Measurements from ENCODE around the gene TIE1.

TIE1 gene

DNA sequence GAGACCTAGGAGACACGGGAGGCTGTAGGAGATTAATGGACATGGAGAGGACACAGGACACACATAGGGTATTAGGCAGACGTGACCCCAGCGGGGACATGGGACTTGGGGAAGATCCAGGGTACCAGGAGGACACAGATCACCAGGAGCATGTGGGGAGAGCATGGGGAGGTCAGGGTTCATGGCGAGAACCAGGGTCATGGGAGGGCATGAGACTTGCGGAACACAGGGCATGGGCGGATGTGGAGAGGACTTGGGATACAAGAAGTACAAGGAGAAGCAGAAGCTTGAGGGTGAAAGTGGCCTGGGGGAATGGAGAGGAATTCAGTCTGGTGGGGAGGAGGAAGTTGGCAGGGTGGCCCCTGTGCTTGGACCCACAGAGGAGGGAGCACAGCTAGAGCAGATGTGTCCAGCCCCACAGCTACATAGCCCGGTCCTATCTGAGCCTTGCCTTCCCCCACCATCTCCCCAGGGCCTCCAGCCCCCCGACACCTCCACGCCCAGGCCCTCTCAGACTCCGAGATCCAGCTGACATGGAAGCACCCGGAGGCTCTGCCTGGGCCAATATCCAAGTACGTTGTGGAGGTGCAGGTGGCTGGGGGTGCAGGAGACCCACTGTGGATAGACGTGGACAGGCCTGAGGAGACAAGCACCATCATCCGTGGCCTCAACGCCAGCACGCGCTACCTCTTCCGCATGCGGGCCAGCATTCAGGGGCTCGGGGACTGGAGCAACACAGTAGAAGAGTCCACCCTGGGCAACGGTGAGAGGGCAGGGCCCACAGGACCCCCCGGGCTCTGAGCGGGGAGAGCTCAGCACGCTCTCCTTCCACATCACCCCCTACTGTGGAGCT, 12.1 kb downstream of the TIE1 start:
- DNase-seq (ENCODE audit: low read depth in 2 of 2): no peak

GRCh38 chr1:43313771-43314170, 13.0 kb downstream of the TIE1 start:
- DNase-seq (ENCODE audit: low read depth in 2 of 2): no peak

DNA sequence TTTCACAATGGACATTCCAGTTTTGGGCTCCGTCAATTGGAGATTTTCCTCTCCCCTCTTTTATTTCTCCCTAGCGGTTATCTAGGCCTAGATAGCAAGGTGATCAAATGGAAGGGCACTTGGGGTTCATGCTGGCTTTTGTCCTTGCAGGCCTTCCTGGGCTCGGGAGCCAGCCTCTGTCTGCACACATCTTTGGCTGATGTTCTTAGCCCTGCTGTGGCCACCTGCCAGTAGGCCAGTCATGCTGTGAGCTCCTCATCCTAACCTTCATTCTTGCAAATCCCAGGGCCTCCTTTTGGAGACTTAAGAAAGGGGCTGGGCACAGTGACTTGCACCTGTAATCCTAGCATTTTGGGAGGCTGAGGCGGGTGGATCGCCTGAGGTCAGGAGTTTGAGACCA, 13.5 kb downstream of the TIE1 start:
- DNase-seq (ENCODE audit: low read depth in 2 of 2): no peak

GRCh38 chr1:43315481-43315880, 14.7 kb downstream of the TIE1 start:
- DNase-seq (ENCODE audit: low read depth in 2 of 2): no peak

- no peak for DNase-seq (ENCODE audit: low read depth in 2 of 2)
Measured at GRCh38 chr1:43315963-43316737, 15.4 kb downstream of the TIE1 start.

DNA sequence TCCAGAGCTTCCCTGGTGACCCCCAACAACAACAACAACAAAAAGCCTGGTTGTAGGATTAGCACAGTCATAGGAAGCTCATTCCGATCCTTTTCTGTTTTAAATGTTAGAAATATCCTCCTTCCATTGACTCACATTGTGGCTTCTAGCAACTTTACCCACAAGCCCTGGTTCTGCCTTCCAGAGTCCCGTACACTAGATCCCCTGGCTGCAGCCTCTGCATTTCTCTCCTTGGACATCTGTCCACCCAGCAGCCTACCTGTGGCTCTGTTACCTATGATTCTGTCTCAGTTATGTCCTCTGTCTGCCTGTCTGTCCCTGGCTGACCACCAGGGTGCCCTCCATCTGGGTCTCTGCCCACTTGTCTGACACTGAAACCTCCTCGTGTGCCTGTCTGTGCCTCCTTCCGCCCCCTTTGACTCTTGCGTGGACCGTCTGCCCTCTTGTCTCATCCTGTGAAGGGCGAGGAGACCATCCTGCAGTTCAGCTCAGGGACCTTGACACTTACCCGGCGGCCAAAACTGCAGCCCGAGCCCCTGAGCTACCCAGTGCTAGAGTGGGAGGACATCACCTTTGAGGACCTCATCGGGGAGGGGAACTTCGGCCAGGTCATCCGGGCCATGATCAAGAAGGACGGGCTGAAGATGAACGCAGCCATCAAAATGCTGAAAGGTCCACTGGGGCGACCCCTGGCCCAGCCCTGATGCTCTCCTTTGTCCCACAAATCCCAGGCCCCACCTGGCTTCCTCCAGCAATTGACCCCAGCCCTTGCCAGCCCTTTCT, 16.1 kb downstream of the TIE1 start:
- no peak for DNase-seq (ENCODE audit: low read depth in 2 of 2)

- no peak for DNase-seq (ENCODE audit: low read depth in 2 of 2)
Measured at GRCh38 chr1:43317817-43318471, 17.2 kb downstream of the TIE1 start.

- no peak for DNase-seq (ENCODE audit: low read depth in 2 of 2)
Measured at GRCh38 chr1:43318831-43319230, 18.0 kb downstream of the TIE1 start.

GRCh38 chr1:43319288-43319687, 18.5 kb downstream of the TIE1 start:
- DNase-seq (ENCODE audit: low read depth in 2 of 2): no peak

GRCh38 chr1:43319766-43320165, 19.0 kb downstream of the TIE1 start:
- DNase-seq (ENCODE audit: low read depth in 2 of 2): no peak

DNA sequence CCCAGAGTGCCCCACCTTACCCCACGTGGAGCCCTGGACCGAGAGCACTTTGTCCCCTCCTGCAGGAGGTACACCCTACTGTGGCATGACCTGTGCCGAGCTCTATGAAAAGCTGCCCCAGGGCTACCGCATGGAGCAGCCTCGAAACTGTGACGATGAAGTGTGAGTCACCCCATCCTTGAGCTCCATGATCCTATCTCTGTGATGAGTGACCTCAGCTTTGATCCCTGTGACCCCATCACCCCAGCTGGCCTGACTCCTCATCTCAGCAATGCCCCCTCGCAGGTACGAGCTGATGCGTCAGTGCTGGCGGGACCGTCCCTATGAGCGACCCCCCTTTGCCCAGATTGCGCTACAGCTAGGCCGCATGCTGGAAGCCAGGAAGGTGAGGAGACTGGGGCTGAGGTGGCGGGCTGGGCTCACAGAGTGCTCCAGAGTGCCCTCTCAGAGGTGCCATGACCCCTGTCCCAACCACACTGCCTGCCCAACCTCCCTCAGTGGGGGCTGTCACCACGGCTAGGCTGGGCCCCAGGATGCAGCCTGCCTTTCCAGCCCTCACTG, 20.6 kb downstream of the TIE1 start:
- DNase-seq (ENCODE audit: low read depth in 2 of 2): no peak

DNA sequence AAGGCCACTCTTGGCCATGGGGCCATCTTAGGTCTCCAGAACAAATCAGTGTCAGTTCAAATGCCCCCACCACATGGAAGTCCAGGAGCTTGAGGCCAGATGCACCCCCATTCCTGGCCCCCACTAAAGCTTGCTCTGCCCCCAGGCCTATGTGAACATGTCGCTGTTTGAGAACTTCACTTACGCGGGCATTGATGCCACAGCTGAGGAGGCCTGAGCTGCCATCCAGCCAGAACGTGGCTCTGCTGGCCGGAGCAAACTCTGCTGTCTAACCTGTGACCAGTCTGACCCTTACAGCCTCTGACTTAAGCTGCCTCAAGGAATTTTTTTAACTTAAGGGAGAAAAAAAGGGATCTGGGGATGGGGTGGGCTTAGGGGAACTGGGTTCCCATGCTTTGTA, 21.7 kb downstream of the TIE1 start:
- DNase-seq (ENCODE audit: low read depth in 2 of 2): no peak

DNA sequence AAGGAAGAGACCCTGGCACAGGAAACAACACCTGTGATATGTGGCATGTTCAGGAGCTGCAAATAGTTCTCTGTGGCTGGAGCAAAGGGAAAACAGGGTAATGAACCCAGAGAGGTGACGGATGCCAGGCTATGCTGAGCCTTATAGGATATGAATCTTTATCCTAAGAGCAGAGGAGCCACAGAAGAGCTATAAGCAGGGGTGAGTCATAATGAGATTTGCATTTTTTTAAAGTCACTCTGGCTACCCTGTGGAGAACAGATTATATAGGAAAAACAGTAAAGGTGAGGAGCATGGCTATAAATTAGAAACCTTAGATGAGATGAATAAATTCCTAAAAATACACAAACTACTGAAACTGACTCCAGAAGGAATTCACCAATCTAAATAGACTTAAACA, 24.0 kb downstream of the TIE1 start:
- DNase-seq (ENCODE audit: low read depth in 2 of 2): no peak

- no peak for DNase-seq (ENCODE audit: low read depth in 2 of 2)
Measured at GRCh38 chr1:43325381-43325780, 24.6 kb downstream of the TIE1 start.

- DNase-seq (ENCODE audit: low read depth in 2 of 2): no peak
Measured at GRCh38 chr1:43327549-43328292, 26.9 kb downstream of the TIE1 start.

DNA sequence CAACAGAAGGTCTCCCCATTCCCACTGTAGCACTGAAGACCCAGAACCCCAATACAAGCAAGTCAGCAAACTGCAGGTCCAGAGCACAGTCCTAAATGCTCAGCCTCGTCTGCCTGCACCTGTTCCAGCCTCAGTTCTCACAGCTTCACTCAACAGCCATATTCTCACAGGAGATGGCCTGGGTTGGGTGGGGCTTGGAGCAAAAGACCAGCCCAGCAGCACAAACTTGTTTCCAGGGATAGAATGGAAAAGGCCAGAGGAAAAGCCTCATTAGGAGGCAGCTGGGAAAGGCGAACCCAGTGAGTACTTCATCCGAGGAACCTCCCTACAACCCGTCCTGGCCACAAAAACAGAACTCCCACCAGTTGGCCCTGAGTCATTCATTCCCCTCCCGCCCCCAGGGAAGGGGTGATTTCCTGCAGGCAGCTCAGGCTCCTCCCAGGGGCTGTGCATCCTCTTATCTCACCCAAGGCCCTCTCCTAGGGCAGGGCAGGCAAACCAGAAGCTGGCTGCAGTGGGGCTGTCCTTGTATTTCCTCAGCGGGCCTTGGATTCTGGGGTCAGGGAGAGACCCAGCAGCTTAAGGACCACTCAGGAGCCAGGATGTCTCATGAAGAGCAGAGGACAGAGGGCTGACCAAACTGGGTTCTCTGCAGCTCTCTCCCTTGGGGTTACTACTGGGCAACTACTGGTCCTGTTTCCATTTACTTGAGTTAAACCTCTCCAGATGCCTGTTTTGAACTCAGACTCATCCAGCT, 29.4 kb downstream of the TIE1 start:
- peak; percentile 58 to 63 for DNase-seq (ENCODE audit: low read depth in 2 of 2)

GRCh38 chr1:43331688-43332087, 30.9 kb downstream of the TIE1 start:
- no peak for DNase-seq (ENCODE audit: low read depth in 2 of 2)

- no peak for DNase-seq (ENCODE audit: low read depth in 2 of 2)
Measured at GRCh38 chr1:43334453-43335205, 33.8 kb downstream of the TIE1 start.

DNA sequence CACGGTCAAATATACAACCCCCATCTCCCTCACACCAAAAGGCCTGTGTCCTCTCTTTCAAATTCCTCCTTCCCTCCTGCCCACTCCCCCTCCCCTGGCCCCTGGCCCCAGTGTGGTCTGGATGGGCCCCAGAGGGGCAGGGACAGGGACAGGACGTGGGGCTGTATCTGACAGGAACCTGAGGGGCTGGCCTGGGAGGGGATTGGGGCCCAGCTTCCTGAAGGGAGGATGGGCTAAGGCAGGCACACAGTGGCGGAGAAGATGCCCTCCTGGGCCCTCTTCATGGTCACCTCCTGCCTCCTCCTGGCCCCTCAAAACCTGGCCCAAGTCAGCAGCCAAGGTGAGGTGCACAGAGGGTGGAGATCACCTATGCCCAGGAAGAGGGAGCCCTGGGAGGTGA, 36.8 kb downstream of the TIE1 start, which contains the start of gene MPL:
MPL (plus strand) TSS at position 231 of the 400 bp plus-strand sequence; CDS start at position 262, 31 bp downstream.
- DNase-seq (ENCODE audit: low read depth in 2 of 2): no peak

Measured in stimulated activated CD4-positive, alpha-beta T cell treated with anti-CD3 and anti-CD28 coated beads, Interleukin-4, amount 100 ng/mL, for 48 hours (primary cell).